IPS-NIHi7 (cell line): Measurements from ENCODE around the gene CNP.

Source experiments
- DNase-seq: peaks from one replicate; pipeline ENCODE4 v3.0.0; 2012; ENCODE audit warnings: mixed read lengths; ENCODE audit errors: extremely low spot score

Gene CNP

GRCh38 chr17:41942626-41943373 is 23.8 kb upstream of the CNP start:
- DNase-seq, result no peak

DNA sequence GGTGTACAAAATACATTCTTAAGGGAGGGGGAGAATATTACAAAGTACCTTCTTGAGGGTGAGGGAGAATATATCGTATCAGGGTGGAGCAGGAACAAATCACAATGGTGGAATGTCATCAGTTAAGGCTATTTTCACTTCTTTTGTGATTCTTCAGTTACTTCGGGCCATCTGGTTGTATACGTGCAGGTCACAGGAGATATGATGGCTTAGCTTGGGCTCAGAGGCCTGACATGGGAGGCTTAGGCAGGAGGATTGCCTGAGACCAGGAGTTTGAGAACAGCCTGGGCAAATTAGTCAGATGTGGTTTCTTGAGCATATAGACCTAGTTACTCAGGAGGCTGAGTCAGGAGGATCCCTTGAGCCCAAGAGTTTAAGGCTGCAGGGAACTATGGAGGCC is 23.1 kb upstream of the CNP start:
- no peak for DNase-seq

DNA sequence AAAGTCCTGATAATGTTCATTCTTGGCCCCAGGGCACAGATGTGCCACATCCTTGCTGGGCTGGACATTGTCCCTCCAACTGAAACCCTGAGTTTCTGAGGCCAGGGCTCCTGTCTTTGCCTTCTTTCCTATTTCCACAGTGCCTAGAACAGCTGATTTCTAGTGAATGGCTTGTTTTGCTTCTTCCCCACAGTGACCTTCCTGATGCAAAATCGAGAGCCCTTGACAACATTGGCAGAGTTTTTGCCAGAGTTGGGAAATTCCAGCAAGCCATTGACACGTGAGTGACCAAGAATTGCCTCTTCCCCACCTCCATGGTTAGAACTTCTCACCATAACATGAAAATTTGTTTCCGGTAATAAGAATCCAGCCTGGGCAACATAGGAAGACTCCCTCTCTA is 21.7 kb upstream of the CNP start:
- DNase-seq, result no peak

DNA sequence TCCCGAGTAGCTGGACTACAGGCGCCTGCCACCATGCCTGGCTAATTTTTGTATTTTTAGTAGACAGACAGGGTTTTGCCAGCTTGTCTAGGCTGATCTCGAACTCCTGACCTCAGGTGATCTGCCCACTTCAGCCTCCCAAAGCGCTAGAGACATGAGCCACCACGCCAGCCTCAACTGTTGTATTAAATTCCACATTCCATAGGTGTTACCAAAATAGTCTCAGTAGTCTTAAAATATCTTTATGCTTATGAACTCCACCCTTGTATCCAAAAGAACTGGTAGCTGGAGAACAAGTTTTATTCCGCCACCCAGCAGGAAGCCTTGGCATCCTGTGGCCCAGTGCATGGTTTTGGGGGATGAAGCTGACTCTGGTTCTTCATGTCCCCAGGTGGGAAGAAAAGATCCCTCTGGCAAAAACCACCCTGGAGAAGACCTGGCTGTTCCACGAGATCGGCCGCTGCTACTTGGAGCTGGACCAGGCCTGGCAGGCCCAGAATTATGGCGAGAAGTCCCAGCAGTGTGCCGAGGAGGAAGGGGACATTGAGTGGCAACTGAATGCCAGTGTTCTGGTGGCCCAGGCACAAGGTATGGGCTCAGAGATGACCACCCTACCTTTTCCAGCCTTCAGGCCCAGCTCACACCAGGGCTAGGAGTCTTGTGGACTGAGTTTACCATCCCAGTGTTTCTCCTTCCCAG is 17.7 kb upstream of the CNP start:
- no peak for DNase-seq

DNA sequence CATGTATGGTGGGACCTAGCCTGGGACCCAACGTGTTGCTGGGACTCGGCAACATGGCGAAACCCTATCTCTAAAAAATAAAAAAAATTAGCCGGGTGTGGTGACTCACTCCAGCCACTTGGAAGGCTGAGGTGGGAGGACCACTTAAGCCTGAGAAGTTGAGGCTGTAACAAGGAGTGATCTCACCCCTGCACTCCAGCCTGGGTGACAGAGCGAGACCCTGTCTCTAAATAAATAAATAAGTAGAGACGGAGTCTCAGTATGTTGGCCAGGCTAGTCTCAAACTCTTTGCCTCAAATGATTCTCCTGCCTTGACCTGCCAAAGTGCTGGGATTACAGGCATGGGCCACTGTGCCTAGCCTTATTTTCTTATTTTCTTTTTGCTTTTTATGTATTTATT is 10.1 kb upstream of the CNP start:
- DNase-seq, result no peak

- peak; percentile 58 for DNase-seq
These were observed 9.3 kb upstream of the CNP start for GRCh38 chr17:41957031-41957868.

DNA sequence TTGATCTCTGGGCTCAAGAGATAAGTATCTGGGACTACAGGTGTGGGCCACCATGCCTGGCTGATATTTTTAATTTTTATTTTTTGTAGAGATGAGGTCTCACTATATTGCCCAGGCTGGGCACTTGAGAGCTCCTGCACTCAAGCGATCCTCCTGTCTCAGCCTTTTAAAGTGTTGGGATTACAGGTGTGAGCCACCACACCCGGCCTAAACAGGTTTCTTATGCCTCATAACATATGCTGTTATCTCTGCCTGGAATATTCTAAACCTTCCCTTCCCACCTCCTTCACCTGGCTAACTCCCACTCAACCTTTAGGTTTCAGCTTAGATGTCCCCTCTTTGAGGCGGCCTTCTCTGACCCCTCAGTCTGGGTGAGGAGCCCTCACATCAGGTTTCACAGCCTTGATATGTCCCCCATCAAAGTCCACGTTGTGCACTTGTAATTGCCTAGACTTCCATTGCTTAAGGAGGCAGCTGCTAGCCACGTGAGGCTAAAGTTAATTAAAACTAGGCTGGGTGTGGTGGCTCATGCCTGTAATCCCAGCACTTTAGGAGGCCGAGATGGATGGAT is 8.6 kb upstream of the CNP start:
- no peak for DNase-seq

GRCh38 chr17:41959030-41959335 is 7.6 kb upstream of the CNP start:
- DNase-seq, result no peak

DNA sequence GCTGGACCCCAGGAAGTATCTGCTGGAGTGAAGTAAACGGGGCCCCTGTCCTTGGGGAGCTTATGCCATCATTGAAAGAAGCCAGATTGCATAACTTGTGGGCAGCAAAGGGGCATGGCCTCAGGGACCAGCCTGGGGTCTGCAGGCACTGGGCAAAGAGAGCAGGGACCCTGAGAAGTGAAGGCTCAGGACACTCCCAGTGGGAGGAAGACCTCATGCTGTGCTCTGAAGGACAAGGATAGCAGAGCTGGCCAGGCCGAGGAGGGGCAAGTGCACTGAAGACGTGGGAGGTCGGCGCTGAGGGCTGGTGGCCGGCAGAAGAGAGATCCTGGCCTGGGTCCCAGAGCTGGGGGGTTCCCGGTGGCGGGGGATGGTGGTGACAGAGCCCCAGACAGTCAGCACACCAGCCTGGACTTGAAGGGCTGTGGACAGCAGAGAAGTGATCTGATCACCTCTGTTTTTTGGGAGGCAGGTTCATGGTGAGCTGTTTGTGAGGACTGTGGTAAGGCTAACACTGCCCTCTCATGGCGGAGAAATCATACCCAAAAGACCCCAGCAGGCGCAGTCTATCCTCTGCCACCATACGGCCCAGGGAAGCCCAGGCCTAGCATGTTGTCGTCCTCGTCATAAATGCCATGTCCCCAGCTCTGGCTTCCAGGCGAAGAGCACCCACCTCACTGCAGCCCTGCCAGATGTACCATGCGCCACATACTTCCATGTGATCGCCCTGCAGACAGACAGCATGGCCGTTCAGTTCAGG is 7.1 kb upstream of the CNP start:
- peak; percentile 81 for DNase-seq

GRCh38 chr17:41962111-41962510 is 4.5 kb upstream of the CNP start:
- DNase-seq, result no peak

DNA sequence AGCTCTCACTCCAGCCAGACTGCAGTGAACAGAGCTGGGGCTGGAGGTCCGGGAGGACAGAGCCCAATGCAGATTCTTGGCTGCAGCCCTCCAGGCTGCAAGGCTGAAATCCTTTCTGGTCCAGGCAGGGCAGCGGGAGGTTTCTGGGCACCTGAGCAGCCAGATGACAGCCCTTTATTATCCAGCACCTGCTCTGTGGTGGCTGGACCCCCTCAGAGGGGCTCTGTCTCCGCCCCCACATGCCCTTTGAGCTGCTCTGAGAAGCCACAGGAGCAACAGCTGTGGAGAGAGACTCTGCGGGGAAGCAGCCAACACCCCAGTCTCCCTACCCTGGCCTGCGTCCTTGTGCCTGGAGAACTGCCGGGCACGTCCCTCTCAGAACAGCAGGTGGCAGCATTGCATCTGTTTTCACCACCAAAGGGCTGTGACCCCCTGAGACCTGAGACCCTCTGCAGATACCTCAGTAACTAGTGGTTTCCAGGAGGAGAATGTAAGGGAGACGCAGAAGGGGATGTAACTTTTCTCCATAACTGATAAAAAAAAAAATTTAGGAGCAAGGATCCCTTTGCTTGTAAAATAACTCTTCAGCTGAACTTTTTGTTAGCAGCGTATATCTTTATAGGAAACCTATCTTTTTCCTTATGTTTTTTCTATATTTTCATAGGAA is 3.7 kb upstream of the CNP start:
- DNase-seq, result peak; percentile 89

DNA sequence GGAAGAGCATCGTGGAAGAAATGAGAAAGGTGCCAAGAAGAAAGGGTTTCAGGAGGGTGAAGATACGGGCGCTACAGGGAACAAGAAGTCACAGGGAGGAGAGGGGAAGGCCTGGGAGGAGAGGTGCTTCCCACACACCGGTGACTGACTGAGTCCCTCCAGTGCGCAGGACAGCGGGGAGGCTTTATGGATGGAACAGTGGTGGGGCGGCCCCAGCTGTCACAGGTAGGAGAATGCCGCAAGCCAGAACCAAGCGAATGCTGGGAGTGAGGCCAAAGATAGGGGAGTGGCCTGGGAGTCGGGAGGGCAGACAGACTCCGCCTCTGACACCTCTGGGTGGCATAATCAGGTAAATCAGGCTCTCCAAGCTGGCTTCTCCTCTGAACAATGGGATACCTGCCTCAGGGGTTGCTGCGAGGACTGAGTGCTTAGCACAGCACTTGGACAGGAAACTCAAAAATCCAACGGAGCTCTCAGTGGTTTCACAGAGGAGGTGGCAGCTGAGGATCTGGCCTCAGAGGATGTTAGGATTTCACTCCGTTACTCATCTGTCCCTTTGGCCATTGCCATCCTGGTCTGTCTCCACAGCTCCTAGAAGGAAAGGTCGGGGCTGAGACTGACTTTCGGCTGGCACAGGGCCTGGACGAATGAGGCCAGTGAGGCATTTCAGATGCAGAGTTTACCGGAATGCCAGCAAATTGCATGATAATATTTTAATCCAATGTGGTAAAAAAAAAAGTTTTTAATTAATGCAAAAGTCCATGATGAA is 717 bp upstream of the CNP start:
- peak; percentile 88 for DNase-seq

DNA sequence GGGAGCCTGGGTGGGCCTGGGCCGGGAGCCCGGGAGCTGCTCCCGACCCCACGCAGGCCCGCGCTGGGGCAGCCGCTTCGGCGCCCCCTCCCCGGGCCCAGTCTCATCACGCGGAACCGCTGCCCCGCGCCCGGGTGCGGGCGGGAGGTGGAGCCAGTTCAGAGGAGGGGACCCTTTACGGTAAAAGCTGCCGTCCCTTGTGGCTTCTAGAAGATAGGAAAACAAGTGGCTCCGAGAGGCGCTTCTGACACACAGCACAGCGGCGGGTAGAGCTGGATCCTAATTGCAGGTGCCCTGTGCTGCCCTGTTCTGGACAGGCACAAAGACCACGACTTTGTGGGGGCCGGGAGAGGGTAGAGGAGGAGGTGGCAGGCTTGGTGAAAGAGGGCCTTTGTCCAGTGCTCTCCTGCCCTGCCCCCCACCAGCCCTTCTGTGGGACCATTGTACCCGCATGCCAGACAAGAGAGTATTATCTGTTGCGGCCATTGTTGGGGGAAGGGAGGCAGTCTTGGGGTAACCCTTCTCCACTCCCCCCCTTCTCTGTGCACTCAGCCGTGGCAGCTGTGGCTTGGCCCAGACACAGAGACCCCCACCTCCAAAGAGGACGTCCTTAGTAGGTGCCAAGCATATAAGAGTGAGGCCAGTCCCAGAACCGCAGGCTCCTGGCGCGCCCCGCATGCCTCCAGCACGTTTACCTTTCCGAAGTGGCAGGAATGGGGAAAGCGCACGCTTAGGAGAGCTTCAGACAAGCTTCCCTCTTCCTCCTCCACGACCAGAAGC is 736 bp downstream of the CNP start:
- no peak for DNase-seq

GRCh38 chr17:41967921-41968578 is 1.5 kb downstream of the CNP start:
- DNase-seq, result no peak

GRCh38 chr17:41968676-41969075 is 2.1 kb downstream of the CNP start:
- no peak for DNase-seq

DNA sequence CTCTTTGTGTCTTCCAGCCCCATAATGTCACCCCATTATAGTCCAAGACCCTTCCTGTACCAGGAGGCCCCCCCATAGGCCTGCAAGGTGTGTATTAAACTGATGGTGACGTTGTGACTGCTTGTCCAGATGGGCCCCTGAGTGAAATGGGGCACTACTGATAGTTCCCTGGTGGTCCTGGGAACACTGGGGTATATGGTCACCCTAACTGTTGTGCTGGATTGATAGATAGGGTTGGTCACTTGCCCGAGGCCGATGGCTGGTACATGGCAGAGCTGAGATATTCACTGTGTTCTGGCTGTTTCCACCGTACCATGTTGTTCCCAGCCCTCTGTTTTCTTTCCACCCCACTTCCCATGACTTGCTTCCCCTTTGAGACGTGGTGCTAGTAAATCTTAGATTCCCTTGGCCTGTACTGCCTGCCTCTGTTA is 4.3 kb downstream of the CNP start:
- DNase-seq, result no peak

GRCh38 chr17:41971721-41972523 is 5.3 kb downstream of the CNP start:
- no peak for DNase-seq
